ENCODE results near the gene HOXD8. TPM values are rescaled to one million over a fixed set of nuclear protein-coding genes. Genes with fewer than 3 reads are reported as not detected.
A peak's percentile ranks its signal among the peaks of the same experiment; 100 is the strongest.

The HOXD8 gene
- total RNA-seq, 1 donor from 2014 or later: not detected

- DNase-seq (ENCODE audit: low spot score, unreplicated experiment): peak; percentile 73
- H3K27ac Mint-ChIP-seq: no peak overlapping the region
- H3K27me3 Mint-ChIP-seq: peaks cover 95% of the 10 kb centered on the region
- no peaks in the 10 kb centered on the region for H3K36me3 Mint-ChIP-seq (ENCODE audit: insufficient read depth)
- H3K4me1 Mint-ChIP-seq (ENCODE audit: low read depth): no peaks in the 10 kb centered on the region
- no peaks in the 10 kb centered on the region for H3K9me3 Mint-ChIP-seq (ENCODE audit: low read depth)
- H3K4me3 Mint-ChIP-seq (ENCODE audit: low read depth): peak overlapping the region; percentile 55
- TF ChIP-seq CTCF (IDR thresholded peaks at IDR 0.05; ENCODE audit: unreplicated experiment): peak; percentile 90
These were observed 11.2 kb downstream of the HOXD8 start for GRCh38 chr2:176140513-176141317.

- no peak for TF ChIP-seq CTCF (IDR thresholded peaks at IDR 0.05; ENCODE audit: unreplicated experiment)
- no peak overlapping the region for H3K4me3 Mint-ChIP-seq (ENCODE audit: low read depth)
- H3K27ac Mint-ChIP-seq: no peak overlapping the region
- peaks cover 97% of the 10 kb centered on the region for H3K27me3 Mint-ChIP-seq
- H3K9me3 Mint-ChIP-seq (ENCODE audit: low read depth): no peaks in the 10 kb centered on the region
- DNase-seq (ENCODE audit: low spot score, unreplicated experiment): no peak
- no peaks in the 10 kb centered on the region for H3K4me1 Mint-ChIP-seq (ENCODE audit: low read depth)
- H3K36me3 Mint-ChIP-seq (ENCODE audit: insufficient read depth): no peaks in the 10 kb centered on the region
These were observed 12.8 kb downstream of the HOXD8 start for GRCh38 chr2:176142281-176142680.

GRCh38 chr2:176145085-176145969 lies 15.8 kb downstream of the HOXD8 start:
- H3K4me1 Mint-ChIP-seq (ENCODE audit: low read depth): no peaks in the 10 kb centered on the region
- H3K4me3 Mint-ChIP-seq (ENCODE audit: low read depth): no peak overlapping the region
- H3K27me3 Mint-ChIP-seq: peaks cover 97% of the 10 kb centered on the region
- no peak for TF ChIP-seq CTCF (IDR thresholded peaks at IDR 0.05; ENCODE audit: unreplicated experiment)
- no peak overlapping the region for H3K27ac Mint-ChIP-seq
- no peaks in the 10 kb centered on the region for H3K36me3 Mint-ChIP-seq (ENCODE audit: insufficient read depth)
- no peak for DNase-seq (ENCODE audit: low spot score, unreplicated experiment)
- no peaks in the 10 kb centered on the region for H3K9me3 Mint-ChIP-seq (ENCODE audit: low read depth)

- no peaks in the 10 kb centered on the region for H3K36me3 Mint-ChIP-seq (ENCODE audit: insufficient read depth)
- TF ChIP-seq CTCF (IDR thresholded peaks at IDR 0.05; ENCODE audit: unreplicated experiment): no peak
- no peak for DNase-seq (ENCODE audit: low spot score, unreplicated experiment)
- H3K9me3 Mint-ChIP-seq (ENCODE audit: low read depth): no peaks in the 10 kb centered on the region
- peaks cover 100% of the 10 kb centered on the region for H3K27me3 Mint-ChIP-seq
- no peaks in the 10 kb centered on the region for H3K4me1 Mint-ChIP-seq (ENCODE audit: low read depth)
- no peak overlapping the region for H3K27ac Mint-ChIP-seq
- no peak overlapping the region for H3K4me3 Mint-ChIP-seq (ENCODE audit: low read depth)
These were observed 16.6 kb downstream of the HOXD8 start for GRCh38 chr2:176146101-176146500.

GRCh38 chr2:176146645-176147044 lies 17.1 kb downstream of the HOXD8 start:
- TF ChIP-seq CTCF (IDR thresholded peaks at IDR 0.05; ENCODE audit: unreplicated experiment): no peak
- Mint-ChIP-seq H3K9me3 (ENCODE audit: low read depth) (no peaks in the 10 kb centered on the region), H3K36me3 (ENCODE audit: insufficient read depth) (no peaks in the 10 kb centered on the region), H3K4me3 (ENCODE audit: low read depth) (no peak overlapping the region), H3K27ac (no peak overlapping the region), H3K27me3 (peaks cover 100% of the 10 kb centered on the region), H3K4me1 (ENCODE audit: low read depth) (no peaks in the 10 kb centered on the region)
- DNase-seq (ENCODE audit: low spot score, unreplicated experiment): no peak

All from progenitor cell of endocrine pancreas (in vitro differentiated cells).